Mucosa of descending colon (tissue), 3 donors: ENCODE data around the gene DPP10. TPM values are rescaled to one million over a fixed set of nuclear protein-coding genes. Genes with fewer than 3 reads are reported as not detected.

Experiments used
- ATAC-seq: fragments of 200-7000 bp; cut with Tn5 transposase; one replicate; pipeline ENCODE4 v1.9.1; 2020; ENCODE audit warnings: mild to moderate bottlenecking, moderate library complexity
- DNase-seq, 3 donors: peaks; one replicate each; pipeline ENCODE4 v3.0.0-alpha.2; 2020
- H3K36me3 ChIP-seq: fragments of 200-600 bp; one replicate; pipeline ENCODE4 v1.8.0; 2021; ENCODE audit warnings: low read depth, mild to moderate bottlenecking
- H3K4me1 ChIP-seq: fragments of 200-600 bp; one replicate; pipeline ENCODE4 v1.8.0; 2021; ENCODE audit warnings: low read depth, mild to moderate bottlenecking
- H3K4me3 ChIP-seq: fragments of 200-600 bp; one replicate; pipeline ENCODE4 v1.8.0; 2021; ENCODE audit warnings: mild to moderate bottlenecking
- H3K9me3 ChIP-seq: fragments of 200-600 bp; one replicate; pipeline ENCODE4 v1.8.0; 2021; ENCODE audit warnings: mild to moderate bottlenecking
- intact Hi-C, 2 donors: fragments of 100-400 bp; cut with DNase I in 1 of 2; cut with micrococcal nuclease in 1 of 2; formaldehyde crosslinking; loops; one replicate each; pipeline versions ENCODE4 v1.11.0 to v1.11.1; 2022; cut with DNase I, micrococcal nuclease
- total RNA-seq, 3 donors: library from RNA; stranded (reverse); fragmentation: NEBNext Ultra II Directional in 2 of 3; extraction: Animal tissue kit (Norgen Biotek cat#: 25700) in 2 of 3; gene quantifications; one replicate each; pipeline versions ENCODE4 v1.2.1 to v1.2.4, GENCODE V29; 2021 to 2023
- TF ChIP-seq, protein P1 (sequence below): fragments of 200-600 bp; IDR thresholded peaks from one replicate; pipeline ENCODE4 v1.8.0; 2022; ENCODE audit warnings: antibody characterized with exemption, mild to moderate bottlenecking
- donor health status: DM: no; HTN: no; CAD: no; lungs with moderate emphysema.
- donor health status: DM: no; HTN: no; CAD: no.
- donor health status: DM: no; HTN: yes; CAD: no.

DPP10 gene
- total RNA-seq, 3 donors from 2014 or later, result 6.3 to 12.2 (median 6.9) TPM

DNA sequence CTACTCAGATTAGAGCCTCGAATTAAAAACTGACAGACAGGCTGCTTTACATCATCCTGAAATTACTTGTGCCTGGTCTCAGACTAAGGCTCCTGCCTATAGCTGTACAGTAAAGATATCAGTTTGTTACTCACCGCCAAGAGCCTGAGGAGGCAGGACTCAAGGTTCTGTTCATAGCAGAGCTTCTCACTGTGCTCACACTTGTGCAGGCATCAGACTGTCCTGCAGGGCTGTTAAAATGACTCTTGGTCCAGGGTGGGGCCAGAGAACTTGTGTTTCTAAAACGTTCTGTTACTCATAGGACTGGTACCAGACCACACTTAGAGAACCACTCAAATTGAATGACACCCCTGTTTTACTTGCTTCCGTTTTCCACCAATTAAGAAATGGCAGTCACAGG, 310.0 kb downstream of the DPP10 start:
- no peaks in the 10 kb centered on the region for H3K9me3 ChIP-seq
- no peak for ATAC-seq
- TF ChIP-seq, protein P1, sequence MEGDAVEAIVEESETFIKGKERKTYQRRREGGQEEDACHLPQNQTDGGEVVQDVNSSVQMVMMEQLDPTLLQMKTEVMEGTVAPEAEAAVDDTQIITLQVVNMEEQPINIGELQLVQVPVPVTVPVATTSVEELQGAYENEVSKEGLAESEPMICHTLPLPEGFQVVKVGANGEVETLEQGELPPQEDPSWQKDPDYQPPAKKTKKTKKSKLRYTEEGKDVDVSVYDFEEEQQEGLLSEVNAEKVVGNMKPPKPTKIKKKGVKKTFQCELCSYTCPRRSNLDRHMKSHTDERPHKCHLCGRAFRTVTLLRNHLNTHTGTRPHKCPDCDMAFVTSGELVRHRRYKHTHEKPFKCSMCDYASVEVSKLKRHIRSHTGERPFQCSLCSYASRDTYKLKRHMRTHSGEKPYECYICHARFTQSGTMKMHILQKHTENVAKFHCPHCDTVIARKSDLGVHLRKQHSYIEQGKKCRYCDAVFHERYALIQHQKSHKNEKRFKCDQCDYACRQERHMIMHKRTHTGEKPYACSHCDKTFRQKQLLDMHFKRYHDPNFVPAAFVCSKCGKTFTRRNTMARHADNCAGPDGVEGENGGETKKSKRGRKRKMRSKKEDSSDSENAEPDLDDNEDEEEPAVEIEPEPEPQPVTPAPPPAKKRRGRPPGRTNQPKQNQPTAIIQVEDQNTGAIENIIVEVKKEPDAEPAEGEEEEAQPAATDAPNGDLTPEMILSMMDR, result no peak
- intact Hi-C loops, result no loop called here
- H3K36me3 ChIP-seq, result no peaks in the 10 kb centered on the region
- H3K4me1 ChIP-seq, result no peaks in the 10 kb centered on the region
- no peak for DNase-seq
- no peak overlapping the region for H3K4me3 ChIP-seq

DNA sequence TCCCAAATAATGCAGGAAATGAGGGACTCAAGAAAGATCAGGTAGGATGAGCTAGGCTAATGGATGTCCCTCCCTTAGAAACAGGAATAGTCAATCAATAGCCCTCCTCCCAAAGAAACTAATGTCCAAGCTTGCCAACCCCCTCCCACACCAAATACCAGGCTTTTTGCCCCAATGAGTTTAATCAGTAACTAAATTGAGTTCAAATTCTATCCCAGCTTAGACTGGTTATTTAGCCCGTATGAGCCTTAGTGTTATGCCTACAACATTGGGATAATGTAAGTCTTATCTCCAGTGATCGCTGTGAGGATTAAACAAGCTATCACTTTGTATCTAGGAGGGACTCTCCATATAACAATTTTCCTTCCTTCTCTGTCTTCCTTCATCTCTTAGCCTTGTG, 310.7 kb downstream of the DPP10 start:
- TF ChIP-seq, protein P1, result no peak
- no peaks in the 10 kb centered on the region for H3K4me1 ChIP-seq
- intact Hi-C loops, result no loop called here
- H3K9me3 ChIP-seq, result no peaks in the 10 kb centered on the region
- DNase-seq (no peak), ATAC-seq (no peak)
- H3K36me3 ChIP-seq, result no peaks in the 10 kb centered on the region
- no peak overlapping the region for H3K4me3 ChIP-seq

DNA sequence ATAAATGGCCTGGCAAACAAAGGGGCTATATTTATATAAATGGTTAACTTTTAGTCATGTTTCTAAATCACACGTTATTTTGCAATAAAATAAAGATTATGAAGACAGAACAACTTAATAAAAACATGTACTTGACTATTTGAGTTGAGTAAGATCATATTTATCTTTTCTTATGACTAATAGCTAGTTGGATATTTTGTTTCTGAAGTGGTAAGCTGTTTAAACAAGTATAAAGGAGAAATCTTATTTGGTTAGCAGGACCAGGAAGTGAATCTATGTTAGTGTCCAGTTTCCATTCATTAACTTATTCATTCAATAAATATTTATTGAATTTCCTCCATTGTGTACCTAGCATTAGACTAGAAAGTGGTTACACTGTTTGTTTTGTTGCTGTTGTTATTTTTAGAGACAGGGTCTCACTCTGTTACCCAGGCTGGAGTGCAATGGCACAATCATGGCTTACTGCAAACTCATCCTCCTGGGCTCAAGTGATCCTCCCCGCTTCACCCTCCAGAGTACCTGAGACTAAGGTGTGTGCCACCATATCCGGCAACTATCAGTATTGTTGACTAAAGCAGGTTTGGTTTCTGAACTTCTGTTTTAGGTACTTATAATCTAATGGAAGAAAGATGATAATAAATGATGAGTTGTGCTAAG, 312.6 kb downstream of the DPP10 start:
- Histone ChIP-seq H3K4me1 (no peaks in the 10 kb centered on the region), H3K4me3 (no peak overlapping the region), H3K9me3 (no peaks in the 10 kb centered on the region), H3K36me3 (no peaks in the 10 kb centered on the region)
- TF ChIP-seq, protein P1, result no peak
- no peak for ATAC-seq
- intact Hi-C loops, result no loop called here
- DNase-seq, result no peak

DNA sequence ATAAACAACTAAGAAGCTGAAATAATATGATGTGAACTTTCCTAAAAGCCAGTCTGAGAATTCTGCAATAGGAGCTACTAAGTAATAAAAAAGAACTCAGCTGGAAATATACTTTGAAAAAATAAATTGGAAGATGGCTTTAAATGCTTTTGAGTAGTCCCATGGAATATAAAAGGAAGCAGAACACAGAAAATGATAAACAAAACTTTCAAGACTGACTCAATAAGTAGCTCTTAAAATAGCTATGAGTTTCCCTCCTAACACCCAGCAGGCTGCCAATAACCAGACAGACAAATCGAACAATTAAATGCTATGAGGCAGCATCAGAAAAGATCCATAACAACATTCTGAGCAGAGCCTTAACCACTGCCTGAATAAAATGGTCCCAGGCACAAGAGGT, 319.9 kb downstream of the DPP10 start:
- Histone ChIP-seq H3K4me1 (no peaks in the 10 kb centered on the region), H3K36me3 (no peaks in the 10 kb centered on the region), H3K9me3 (no peaks in the 10 kb centered on the region), H3K4me3 (no peak overlapping the region)
- TF ChIP-seq, protein P1, result no peak
- DNase-seq (no peak), ATAC-seq (no peak)
- intact Hi-C loops, result no loop called here

DNA sequence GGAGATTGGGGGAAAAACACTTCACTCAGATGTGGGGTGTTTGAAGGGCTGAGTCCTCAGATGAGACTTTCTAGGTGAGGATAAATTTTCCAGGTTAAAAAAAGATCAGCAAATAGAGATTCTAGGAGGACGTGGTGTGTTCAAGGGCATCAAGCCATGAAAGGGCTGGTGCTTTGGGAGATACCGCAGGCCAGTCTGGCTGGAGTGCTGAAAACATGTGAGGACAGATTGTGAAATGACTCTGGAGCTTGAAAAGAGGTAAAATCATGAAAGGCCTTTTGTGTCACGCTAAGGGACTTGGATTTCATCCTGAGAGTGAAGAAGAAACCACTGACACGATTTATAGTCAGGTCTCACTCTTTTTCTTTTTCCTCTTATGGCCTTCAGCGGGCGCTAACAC, 320.5 kb downstream of the DPP10 start:
- no peak overlapping the region for H3K4me3 ChIP-seq
- TF ChIP-seq, protein P1, result no peak
- DNase-seq, result no peak
- no peak for ATAC-seq
- no peaks in the 10 kb centered on the region for H3K4me1 ChIP-seq
- intact Hi-C loops, result no loop called here
- H3K36me3 ChIP-seq, result no peaks in the 10 kb centered on the region
- H3K9me3 ChIP-seq, result no peaks in the 10 kb centered on the region

DNA sequence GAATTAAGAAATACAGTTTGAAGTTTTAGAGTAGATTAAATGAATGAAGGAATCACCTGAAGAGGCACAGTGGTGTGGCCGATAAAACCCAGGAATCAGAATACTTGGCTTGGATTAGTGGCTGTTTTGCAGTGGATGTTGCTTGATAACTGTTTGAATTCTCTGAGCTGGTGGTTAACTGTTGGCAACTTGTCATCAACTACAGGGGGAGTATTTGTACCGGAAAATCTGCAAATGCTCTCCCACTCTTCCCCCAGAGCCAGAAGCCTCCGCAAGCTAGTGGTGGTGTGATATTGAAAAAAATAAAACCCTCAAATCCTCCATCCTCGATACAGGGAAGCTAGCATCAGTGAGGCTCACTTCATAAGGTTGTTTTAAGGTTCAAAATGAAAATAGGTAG, 326.7 kb downstream of the DPP10 start:
- ATAC-seq, result no peak

More for the DNA sequence above, 326.7 kb downstream of the DPP10 start:
- Histone ChIP-seq H3K4me3 (no peak overlapping the region), H3K36me3 (no peaks in the 10 kb centered on the region), H3K4me1 (no peaks in the 10 kb centered on the region), H3K9me3 (no peaks in the 10 kb centered on the region)
- intact Hi-C loops, result no loop called here
- TF ChIP-seq, protein P1, result no peak
- no peak for DNase-seq
